Vagina (tissue), 2 donors: ENCODE measurements around the gene SEMA3B.

Source experiments
- CTCF ChIP-seq, 3 experiments: fragments of 450-650 bp in 2 of 3; fragments of 200-600 bp in 1 of 3; sonication (generic) in 1 of 3; IDR thresholded peaks; one replicate each; pipeline ENCODE4 v1.5.1; 2017 to 2019; ENCODE audit warnings: antibody characterized with exemption in 3 of 3, mild to moderate bottlenecking in 2 of 3, moderate library complexity in 2 of 3
- POLR2A ChIP-seq, 2 donors: fragments of 450-650 bp; IDR thresholded peaks; one replicate each; pipeline ENCODE4 v1.6.1; 2017; ENCODE audit warnings: antibody characterized with exemption in 2 of 2, mild to moderate bottlenecking in 2 of 2, moderate library complexity in 2 of 2
- POLR2AphosphoS5 ChIP-seq, 2 donors: sonication (generic); formaldehyde crosslinking; IDR thresholded peaks; one replicate each; pipeline ENCODE4 v1.9.0; 2017; ENCODE audit warnings: antibody characterized with exemption in 2 of 2, mild to moderate bottlenecking in 2 of 2, low read depth in 1 of 2; ENCODE audit not compliant: insufficient read depth in 1 of 2

GRCh38 chr3:50258029-50258680 lies 10.8 kb upstream of the SEMA3B start:
- TF ChIP-seq CTCF (IDR thresholded peaks at IDR 0.05) (no peak), POLR2A (IDR thresholded peaks at IDR 0.05) (no peak), POLR2AphosphoS5 (IDR thresholded peaks at IDR 0.05; ENCODE audit: insufficient read depth in 1 of 2, low read depth in 1 of 2) (no peak)
